NCI-H2171 (cell line): ENCODE data around the gene DHRS13.

ENCODE experiments used
- DNase-seq: peaks from one replicate; lab custom pipeline; 2025; lab: John Stamatoyannopoulos, UW

Gene DHRS13, protein sequence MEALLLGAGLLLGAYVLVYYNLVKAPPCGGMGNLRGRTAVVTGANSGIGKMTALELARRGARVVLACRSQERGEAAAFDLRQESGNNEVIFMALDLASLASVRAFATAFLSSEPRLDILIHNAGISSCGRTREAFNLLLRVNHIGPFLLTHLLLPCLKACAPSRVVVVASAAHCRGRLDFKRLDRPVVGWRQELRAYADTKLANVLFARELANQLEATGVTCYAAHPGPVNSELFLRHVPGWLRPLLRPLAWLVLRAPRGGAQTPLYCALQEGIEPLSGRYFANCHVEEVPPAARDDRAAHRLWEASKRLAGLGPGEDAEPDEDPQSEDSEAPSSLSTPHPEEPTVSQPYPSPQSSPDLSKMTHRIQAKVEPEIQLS

GRCh38 chr17:28902819-28903545 is at the start of gene DHRS13:
TSS of gene DHRS13 (minus strand) at chr17:28903079. CDS start at chr17:28902944, 135 bp downstream.
- peak; percentile 96 for DNase-seq

DNA sequence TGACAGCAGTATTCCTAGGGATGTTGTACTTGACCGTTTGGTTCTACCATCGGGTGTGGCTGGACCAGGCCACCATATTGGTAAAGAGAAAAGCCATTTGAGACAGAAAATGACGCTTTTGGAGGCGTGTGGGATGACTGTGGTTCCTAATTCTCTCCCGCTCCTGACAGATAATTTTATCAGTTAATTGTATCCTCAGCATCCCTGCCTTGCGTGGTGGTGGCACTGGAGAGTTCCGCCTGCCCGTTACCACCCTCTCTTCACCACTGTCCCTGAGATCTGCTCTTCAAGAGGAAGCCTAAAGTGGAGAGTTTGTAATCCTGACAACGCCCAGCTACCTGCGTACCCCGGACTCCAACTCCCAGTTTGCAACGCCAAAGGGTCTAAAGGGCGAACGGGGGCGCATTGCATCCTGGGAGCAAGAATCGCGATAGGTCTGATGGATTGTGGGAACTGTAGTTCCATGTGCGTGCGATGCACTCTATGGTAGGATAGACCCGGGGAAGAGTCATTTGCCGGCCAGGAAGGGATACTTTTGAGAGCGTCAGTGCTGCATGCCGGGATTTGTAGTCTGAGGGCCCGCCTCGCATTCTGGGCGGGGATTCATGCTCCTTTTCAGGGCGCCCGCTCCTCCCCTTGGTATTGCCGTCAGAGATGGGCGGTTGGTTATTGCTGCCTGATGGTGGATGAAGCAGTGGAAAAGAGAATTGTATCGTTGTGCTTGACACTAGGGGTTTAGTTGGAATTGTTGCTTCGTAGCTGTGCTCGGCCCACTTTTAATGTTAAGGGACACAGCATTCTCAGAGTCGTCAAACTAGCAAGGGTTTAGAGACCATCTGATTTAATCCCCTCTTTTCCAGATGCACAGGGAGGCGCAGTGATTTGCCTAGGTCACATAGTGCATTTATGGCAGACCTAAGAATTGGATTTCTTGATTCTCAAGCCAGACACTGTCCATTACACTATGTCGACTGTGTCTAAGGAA is 49.4 kb upstream of the DHRS13 start:
- DNase-seq = peak; percentile 98

- peak; percentile 99 for DNase-seq
Measured at GRCh38 chr17:28951428-28951990, 48.6 kb upstream of the DHRS13 start, which contains the start of gene PHF12. TSS of gene PHF12 (minus strand) at chr17:28951518. CDS start at chr17:28950960, 558 bp downstream.

GRCh38 chr17:28950752-28951427 is 48.0 kb upstream of the DHRS13 start:
- DNase-seq = no peak

- DNase-seq = peak; percentile 61
Measured at GRCh38 chr17:28950017-28950751, 47.3 kb upstream of the DHRS13 start.

DNA sequence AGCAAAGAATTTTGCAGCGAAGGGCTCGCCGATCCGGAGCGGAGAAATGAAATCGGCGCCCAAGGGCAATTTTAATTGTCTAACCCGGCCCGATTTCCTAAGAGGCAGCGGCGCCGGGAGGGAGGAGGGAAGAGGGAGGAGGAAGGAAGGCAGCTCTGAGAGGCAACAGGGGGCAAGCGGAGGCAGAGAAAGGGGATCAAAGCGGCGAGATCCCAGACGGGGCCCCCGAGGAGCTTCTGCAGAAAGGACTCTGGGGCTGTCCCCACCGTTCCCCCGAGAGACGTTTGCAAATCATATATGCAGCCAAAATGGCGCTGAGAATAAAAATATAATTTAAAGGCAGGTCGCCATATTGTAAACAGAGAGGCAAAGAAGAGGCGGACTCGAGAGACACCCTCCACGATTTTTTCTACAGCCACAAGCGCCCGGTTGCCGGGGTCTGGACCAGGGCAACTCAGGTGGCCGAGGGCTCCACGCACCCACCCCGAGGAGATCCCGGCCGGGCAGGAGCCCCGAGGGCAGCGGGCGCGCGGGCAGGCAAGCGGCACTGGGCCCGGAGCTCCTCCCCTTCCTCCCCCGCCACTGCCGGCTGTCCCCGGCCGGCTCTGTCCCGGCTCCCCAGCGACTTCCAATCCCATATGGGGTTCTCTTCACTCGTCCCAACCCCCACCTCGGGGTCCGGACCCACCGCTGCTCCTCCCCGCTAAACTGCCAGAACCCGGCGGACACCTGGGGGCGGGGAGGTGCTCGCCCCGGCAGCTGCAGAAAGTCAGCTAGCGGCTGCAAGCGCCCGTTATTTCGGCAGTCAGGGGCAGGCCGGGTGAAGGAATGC is 46.5 kb upstream of the DHRS13 start:
- DNase-seq = peak; percentile 70

GRCh38 chr17:28948873-28949184 is 46.0 kb upstream of the DHRS13 start:
- no peak for DNase-seq

GRCh38 chr17:28948342-28948741 is 45.5 kb upstream of the DHRS13 start:
- DNase-seq = no peak

- no peak for DNase-seq
Measured at GRCh38 chr17:28947639-28948038, 44.8 kb upstream of the DHRS13 start.

GRCh38 chr17:28946239-28946638 is 43.4 kb upstream of the DHRS13 start:
- DNase-seq = no peak

GRCh38 chr17:28944862-28945741 is 42.2 kb upstream of the DHRS13 start:
- no peak for DNase-seq

- no peak for DNase-seq
Measured at GRCh38 chr17:28944343-28944742, 41.5 kb upstream of the DHRS13 start.

DNA sequence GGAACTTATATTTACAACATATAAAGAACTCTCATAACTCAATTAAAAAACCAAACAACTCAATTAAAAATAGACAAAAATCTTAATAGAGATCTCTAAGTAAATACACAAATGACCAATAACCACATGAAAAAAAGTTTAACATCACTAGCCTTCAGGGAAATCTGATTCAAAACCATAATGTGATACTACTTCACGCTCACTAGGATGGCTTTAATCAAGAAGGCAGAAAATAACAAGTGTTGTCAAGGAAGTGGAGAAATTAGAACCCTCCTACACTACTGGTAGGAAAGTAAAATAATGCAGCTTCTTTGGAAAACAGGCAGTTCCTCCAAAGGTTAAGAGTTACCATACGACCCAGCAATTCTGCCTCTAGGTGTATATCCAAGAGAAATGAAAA is 40.0 kb upstream of the DHRS13 start:
- no peak for DNase-seq

DNA sequence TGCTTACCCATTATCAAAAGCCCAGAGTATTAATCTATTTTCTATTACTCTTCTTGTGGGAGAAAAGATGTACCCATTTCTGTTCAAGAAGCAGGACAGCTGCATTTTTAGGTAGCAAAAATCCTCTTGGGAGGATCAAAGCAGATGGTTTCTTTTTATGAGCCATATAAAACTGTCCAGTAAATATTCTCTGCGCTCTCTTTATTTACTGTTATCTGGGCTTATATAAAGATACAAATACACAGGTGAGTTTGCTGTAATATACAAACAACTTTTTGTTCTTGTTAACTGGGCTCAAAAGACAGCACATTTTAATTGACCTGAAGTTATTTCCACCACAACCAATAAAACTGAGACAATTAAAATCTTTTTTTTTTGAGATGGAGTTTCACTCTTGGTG is 38.4 kb upstream of the DHRS13 start:
- no peak for DNase-seq

- no peak for DNase-seq
Measured at GRCh38 chr17:28940675-28941074, 37.8 kb upstream of the DHRS13 start.

GRCh38 chr17:28940142-28940541 is 37.3 kb upstream of the DHRS13 start:
- DNase-seq = no peak

DNA sequence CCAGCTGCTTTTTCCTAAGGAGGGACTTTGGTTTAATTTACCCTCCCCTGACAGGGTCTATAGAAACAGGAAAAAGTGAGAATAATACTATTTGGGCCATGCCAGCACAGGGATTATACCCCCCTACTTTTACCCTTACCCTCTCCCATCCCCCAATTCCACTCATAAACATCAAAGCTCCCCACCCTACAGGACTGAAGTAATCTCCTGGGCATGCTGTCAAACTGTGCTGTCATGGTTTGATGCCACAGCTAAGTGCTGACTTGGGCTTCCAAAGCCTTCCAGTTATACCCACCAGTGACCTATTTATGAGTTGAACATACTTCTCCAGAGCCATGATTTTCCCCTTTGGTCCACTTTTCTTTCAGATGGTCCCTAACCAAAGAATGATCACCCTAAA is 35.7 kb upstream of the DHRS13 start:
- no peak for DNase-seq

DNA sequence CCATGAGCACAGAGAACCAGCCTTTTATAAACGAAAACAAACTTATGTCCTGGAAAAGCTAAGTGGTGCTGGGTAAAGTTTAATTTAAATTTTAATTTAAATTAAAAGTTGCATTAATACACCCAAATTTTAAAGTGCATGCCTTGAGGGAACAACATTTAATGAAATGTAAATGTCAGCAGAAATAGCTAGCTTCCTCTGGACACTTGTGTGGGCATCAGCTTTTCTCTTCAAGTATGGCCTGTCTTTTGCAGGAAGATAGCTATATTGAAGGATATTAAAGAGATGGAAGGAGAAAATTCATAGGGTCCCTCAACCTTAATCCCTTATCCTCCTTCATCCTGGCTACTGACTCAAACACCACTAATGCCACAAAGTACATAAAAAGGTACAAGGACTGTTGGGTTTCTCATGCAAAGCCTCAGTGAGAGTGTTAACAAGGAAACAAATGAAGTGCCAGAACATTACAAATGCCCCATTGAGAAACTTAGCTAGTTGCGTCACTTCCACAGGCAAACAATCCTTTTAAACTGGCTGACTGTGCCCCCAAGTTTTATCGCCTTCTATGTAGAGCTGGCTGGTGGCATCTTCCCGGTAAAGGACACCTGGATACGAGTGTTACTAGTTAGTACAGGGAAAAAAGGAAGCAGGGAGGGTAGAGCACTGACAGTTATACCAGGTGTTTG is 34.3 kb upstream of the DHRS13 start:
- no peak for DNase-seq
